Measurements from ENCODE around the gene CEP250. TPM values are rescaled to one million over a fixed set of nuclear protein-coding genes. Genes with fewer than 3 reads are reported as not detected.

CEP250 gene
- polyA plus RNA-seq, 1 donor (not counting 4 experiments of a cell fraction or from before 2014, with no cell fraction given): 8.1 TPM

- Histone ChIP-seq H2AFZ (ENCODE audit: control insufficient read depth, low read length) (no peak overlapping the region), H3K9me3 (ENCODE audit: control insufficient read depth, low read depth, low read length) (no peaks in the 10 kb centered on the region), H3K27ac (ENCODE audit: control insufficient read depth, insufficient read depth, low read length) (peak overlapping the region; percentile 91), H3K4me1 (ENCODE audit: control insufficient read depth, extremely low read depth, insufficient read depth, low read length) (peaks cover 10% of the 10 kb centered on the region), H3K4me2 (ENCODE audit: control insufficient read depth, extremely low read depth, insufficient read depth, low read depth, low read length) (peak overlapping the region; percentile 99), H3K4me3 (ENCODE audit: control insufficient read depth in 2 of 3, extremely low read depth in 1 of 3, insufficient read depth in 2 of 3, low read depth in 1 of 3, low read length in 3 of 3) (peak overlapping the region; percentile 61 to 87 (median 66)), H3K9ac (ENCODE audit: control insufficient read depth, extremely low read depth, insufficient read depth, low read length) (peak overlapping the region; percentile 95), H3K79me2 (ENCODE audit: control insufficient read depth, insufficient read depth, low read length) (peaks cover 54% of the 10 kb centered on the region), H3K9me1 (ENCODE audit: control insufficient read depth, extremely low read depth, insufficient read depth, low read length) (no peaks in the 10 kb centered on the region), H4K20me1 (ENCODE audit: control insufficient read depth, extremely low read depth, insufficient read depth, low read length) (no peaks in the 10 kb centered on the region), H3K36me3 (ENCODE audit: control insufficient read depth in 2 of 2, extremely low read depth in 1 of 2, insufficient read depth in 2 of 2, low read length in 2 of 2) (peaks cover 12 to 20% of the 10 kb centered on the region in 2 experiments), H3K27me3 (ENCODE audit: control insufficient read depth, extremely low read depth, insufficient read depth, low read length) (no peaks in the 10 kb centered on the region)
- dilution Hi-C loops (cut with MboI; ENCODE audit: extremely low pct_ligation_motif_present, low sequenced_read_pairs): no loop called here
- no peak for FAIRE-seq
- DNase-seq (ENCODE audit: low read depth, low spot score): no peak
- no peak for TF ChIP-seq CTCF (optimal IDR thresholded peaks at IDR 0.05 in 1 of 3, IDR thresholded peaks at IDR 0.05 in 1 of 3, conservative IDR thresholded peaks at IDR 0.05 in 1 of 3; ENCODE audit: extremely low read depth in 1 of 3, insufficient read depth in 2 of 3, low read length in 3 of 3)
- TF ChIP-seq EZH2 (IDR thresholded peaks at IDR 0.05; ENCODE audit: low read length): no peak
Measured at GRCh38 chr20:35410613-35411012, 44.8 kb upstream of the CEP250 start.

GRCh38 chr20:35421322-35421721, 34.1 kb upstream of the CEP250 start:
- no peak for FAIRE-seq
- dilution Hi-C loops (cut with MboI; ENCODE audit: extremely low pct_ligation_motif_present, low sequenced_read_pairs): no loop called here
- TF ChIP-seq EZH2 (IDR thresholded peaks at IDR 0.05; ENCODE audit: low read length) (no peak), CTCF (optimal IDR thresholded peaks at IDR 0.05 in 1 of 3, IDR thresholded peaks at IDR 0.05 in 1 of 3, conservative IDR thresholded peaks at IDR 0.05 in 1 of 3; ENCODE audit: extremely low read depth in 1 of 3, insufficient read depth in 2 of 3, low read length in 3 of 3) (no peak)

More at GRCh38 chr20:35421322-35421721, 34.1 kb upstream of the CEP250 start:
- Histone ChIP-seq H3K4me3 (ENCODE audit: control insufficient read depth in 2 of 3, extremely low read depth in 1 of 3, insufficient read depth in 2 of 3, low read depth in 1 of 3, low read length in 3 of 3) (no peak overlapping the region), H3K4me2 (ENCODE audit: control insufficient read depth, extremely low read depth, insufficient read depth, low read depth, low read length) (no peak overlapping the region), H3K79me2 (ENCODE audit: control insufficient read depth, insufficient read depth, low read length) (no peaks in the 10 kb centered on the region), H3K27me3 (ENCODE audit: control insufficient read depth, extremely low read depth, insufficient read depth, low read length) (no peaks in the 10 kb centered on the region), H3K4me1 (ENCODE audit: control insufficient read depth, extremely low read depth, insufficient read depth, low read length) (no peaks in the 10 kb centered on the region), H3K9me1 (ENCODE audit: control insufficient read depth, extremely low read depth, insufficient read depth, low read length) (no peaks in the 10 kb centered on the region), H3K9me3 (ENCODE audit: control insufficient read depth, low read depth, low read length) (no peaks in the 10 kb centered on the region), H3K36me3 (ENCODE audit: control insufficient read depth in 2 of 2, extremely low read depth in 1 of 2, insufficient read depth in 2 of 2, low read length in 2 of 2) (no peaks in the 10 kb centered on the region), H3K27ac (ENCODE audit: control insufficient read depth, insufficient read depth, low read length) (no peak overlapping the region), H2AFZ (ENCODE audit: control insufficient read depth, low read length) (no peak overlapping the region), H4K20me1 (ENCODE audit: control insufficient read depth, extremely low read depth, insufficient read depth, low read length) (no peaks in the 10 kb centered on the region), H3K9ac (ENCODE audit: control insufficient read depth, extremely low read depth, insufficient read depth, low read length) (no peak overlapping the region)
- DNase-seq (ENCODE audit: low read depth, low spot score): no peak
